HG03175 (cell line): ENCODE data around the gene PDZD2.

Experiments used
- ATAC-seq: cut with Tn5 transposase; IDR thresholded peaks from one replicate; pipeline ENCODE4 v1.9.1; 2021; ENCODE audit warnings: mild to moderate bottlenecking, moderate library complexity; ENCODE audit not compliant: unreplicated experiment

The PDZD2 gene

DNA sequence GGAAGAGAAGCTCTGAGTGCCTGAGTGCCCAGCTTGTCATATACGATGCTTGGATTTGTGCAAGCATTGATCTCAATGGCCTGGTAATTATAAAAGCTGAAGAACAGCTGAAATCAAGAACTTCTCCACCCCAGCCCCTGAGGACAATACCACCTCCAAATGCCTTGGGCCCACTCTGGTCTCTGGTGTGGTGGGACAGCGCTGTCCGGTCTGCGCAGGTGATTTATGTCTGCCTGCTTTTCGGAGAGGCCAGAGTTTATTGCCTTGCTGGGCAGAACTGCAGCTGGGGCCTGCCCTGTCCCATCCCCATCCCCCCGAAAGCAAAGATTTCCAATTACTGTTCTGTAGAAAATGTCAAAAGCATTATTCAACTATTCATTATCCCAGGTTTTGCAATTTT, 1.1 kb upstream of the PDZD2 start:
- no peak for ATAC-seq

DNA sequence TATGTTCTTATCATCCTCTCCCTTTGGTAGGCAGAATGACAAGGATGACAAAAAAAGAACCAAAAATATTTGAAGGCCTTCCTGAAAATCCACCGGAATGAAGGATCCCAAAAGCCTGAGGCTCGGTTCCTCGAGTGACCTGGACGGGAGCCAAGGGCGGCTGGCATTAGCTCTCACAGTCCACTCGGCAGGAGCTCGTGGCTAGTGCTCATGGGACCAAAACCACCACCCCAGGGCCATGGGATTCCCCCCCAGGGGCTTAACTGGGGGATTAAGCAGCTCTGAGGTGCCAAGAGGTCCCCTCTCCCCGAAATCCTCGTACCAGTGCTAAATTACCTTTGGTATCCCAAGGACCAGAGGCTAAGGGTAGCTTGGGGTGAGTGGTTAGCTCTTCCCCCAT, 586 bp upstream of the PDZD2 start:
- ATAC-seq = no peak

DNA sequence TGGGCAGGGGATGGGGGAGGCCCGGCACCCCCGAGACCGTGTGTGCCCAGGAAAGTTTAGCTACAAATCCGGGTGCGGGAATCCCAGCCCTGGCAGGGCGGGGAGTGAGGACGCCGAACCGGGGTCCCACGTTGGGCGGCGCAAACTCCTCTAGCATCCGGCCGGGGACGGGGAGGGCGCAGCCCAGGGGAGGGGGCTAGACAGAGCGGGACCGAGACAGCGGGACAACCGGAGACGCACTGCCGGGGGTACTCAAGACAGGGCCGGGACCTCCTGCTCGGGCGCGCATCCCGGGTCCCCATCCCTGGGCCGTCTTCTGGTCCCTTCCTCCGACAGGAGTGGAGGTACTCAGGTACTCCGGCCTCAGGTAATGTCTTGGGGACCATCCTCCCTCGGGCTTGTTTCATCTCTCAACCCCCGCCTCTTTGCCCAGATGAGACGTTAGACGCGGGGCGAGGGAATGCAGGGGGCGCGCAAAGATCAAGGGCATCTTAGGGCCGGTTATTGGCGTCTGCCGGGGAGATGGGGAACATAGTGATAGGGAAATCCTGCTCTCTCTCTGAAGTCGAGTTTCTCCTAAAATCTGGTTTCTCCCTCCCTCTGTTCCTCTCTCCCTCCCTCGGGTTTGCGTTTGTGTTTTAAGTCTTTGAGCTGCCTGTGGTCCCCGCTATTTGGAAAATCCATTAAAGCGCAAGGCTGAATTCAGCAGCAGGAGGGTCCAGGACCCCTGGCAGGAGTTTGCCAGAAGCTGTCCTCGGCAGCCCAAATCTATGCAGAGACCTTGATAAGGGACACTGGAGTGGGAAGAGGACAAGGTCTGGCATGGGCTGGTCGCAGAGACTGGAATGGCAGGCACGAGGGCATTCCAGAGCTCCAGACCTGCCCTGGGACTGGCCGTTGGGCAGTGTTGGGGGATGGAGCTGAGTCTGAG, 815 bp downstream of the PDZD2 start:
- ATAC-seq = peak; percentile 2

- no peak for ATAC-seq
These were observed 1.6 kb downstream of the PDZD2 start for GRCh38 chr5:31640573-31640972.

- ATAC-seq = no peak
These were observed 2.1 kb downstream of the PDZD2 start for GRCh38 chr5:31641059-31641458.

DNA sequence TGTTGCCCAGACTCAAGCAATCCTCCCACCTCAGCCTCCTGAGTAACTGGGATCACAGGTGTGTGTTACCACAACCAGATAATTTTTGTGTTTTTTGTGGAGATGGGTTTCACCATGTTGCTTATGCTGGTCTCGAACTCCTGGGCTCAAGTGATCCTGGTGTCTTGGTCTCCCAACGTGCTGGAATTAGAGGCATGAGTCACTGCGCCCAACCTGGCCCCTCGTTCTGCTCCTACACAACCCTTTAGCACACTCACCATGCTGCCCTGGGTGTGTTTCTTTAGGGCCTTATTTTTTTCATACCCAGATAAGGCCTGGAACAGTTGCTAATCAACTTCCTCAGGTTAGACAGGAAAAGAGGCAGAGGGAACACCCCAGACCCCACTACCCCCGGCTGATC, 2.6 kb downstream of the PDZD2 start:
- no peak for ATAC-seq

- no peak for ATAC-seq
These were observed 6.6 kb downstream of the PDZD2 start for GRCh38 chr5:31645420-31646081.

GRCh38 chr5:31648326-31648725, 9.4 kb downstream of the PDZD2 start:
- ATAC-seq = no peak

GRCh38 chr5:31651241-31651640, 12.3 kb downstream of the PDZD2 start:
- no peak for ATAC-seq

GRCh38 chr5:31655491-31655890, 16.6 kb downstream of the PDZD2 start:
- ATAC-seq = no peak

DNA sequence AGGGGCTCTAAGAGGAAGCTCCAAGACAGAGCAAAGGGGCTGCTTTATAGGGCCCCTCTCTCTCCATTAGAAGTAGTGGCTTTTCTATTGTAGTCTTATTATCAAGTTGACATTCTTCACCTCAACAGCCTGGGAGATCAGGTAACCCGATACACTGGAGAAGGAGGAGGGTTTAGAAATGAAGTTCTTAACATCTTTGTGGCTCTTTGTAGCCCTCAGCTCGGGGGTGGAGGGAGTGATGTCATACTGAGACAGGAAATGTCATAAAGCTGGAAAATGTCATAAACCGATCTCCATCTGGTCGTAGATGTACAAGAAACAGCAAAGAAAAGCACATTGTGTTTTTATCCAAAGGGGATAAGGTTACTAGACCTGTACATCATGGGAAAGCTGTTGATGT, 17.9 kb downstream of the PDZD2 start:
- no peak for ATAC-seq

DNA sequence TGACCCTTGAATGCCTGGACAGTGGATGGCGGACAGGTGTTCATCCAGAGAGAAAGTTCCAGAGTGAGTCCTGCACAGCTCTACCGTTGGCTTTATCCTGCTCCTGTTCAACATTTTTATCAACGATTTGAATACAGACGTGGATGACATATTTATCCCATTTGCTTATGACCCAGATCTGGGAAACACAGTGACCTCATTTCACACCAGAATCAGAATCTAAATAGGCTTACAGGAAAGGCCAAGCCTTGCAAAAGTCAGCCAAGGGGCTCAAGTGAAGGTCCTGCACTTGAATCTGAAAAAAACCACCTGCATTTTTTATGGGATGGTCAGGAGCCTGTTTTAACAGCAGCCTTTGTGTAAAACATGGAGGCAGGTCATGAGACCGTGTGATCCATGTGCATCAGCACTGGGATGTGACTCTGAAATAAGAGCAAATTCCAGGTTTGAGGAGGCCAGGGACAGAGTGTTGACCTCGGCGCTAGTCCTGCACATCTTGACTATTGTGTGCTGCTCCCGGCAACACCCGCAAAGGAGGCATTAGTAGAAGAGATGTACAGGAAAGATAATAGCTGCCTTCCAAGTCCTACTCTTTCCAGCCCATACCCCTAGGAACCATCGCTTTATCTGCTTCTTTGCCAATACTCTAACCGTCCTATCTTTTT, 18.5 kb downstream of the PDZD2 start:
- no peak for ATAC-seq

DNA sequence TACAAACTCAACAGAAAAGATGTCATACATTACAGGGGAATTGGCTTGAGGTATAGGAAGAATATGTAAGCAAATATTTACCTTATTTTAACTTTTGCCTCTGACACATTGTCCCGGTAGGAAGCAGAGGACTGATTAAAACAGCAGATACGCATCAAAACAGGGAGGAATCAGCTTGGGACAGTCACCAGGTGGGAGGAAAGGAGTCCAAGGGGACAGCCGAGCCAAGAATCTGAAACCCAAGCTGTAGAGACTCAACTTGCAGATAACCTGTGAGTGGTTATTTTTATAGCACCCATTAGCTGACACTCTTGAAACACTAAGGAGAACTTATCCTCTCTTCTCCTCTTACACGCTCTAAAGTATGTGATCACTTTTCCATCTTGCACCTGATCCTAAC, 22.3 kb downstream of the PDZD2 start:
- ATAC-seq = no peak

- no peak for ATAC-seq
These were observed 24.6 kb downstream of the PDZD2 start for GRCh38 chr5:31663519-31663918.

DNA sequence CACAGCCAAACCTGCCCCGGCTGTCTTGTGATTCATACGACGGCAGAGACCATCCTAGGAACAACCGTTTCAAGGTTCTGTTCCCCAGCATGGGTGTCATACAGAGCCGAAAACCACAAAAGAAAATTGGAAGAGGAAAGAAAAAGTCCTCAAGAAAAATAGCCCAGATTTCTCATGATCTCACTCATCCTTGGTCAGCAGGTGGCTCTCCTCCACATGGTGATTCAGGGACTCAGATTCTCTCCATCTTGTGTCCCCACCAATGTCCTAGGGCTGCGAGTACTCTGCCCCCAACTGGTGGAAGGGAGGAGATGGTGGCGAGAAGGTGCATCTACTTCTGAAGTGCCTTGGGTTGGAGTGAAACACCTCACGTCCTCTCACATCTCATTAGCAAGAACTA, 25.6 kb downstream of the PDZD2 start:
- no peak for ATAC-seq

- ATAC-seq = no peak
These were observed 32.4 kb downstream of the PDZD2 start for GRCh38 chr5:31671339-31671741.

GRCh38 chr5:31674371-31674951, 35.5 kb downstream of the PDZD2 start:
- ATAC-seq = no peak

- ATAC-seq = no peak
These were observed 36.5 kb downstream of the PDZD2 start for GRCh38 chr5:31675472-31675871.

DNA sequence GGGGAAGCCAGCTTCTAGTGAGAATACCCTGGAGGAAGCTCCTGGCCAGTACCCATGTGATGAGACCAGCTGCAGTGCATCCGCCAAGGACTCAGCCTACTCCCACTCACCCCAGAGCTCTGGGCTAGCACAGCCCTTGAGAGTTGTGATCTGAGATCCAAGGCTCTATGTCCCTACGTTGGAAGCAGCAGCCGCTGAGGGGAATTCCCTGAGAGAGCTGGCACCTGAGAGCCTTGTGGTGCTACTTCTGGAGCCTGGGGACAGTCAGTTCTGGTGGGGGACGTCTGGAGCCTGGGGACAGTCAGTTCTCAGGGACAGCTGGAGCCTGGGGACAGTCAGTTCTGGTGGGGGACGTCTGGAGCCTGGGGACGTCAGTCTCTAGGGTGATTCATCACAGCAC, 39.2 kb downstream of the PDZD2 start:
- ATAC-seq = no peak

DNA sequence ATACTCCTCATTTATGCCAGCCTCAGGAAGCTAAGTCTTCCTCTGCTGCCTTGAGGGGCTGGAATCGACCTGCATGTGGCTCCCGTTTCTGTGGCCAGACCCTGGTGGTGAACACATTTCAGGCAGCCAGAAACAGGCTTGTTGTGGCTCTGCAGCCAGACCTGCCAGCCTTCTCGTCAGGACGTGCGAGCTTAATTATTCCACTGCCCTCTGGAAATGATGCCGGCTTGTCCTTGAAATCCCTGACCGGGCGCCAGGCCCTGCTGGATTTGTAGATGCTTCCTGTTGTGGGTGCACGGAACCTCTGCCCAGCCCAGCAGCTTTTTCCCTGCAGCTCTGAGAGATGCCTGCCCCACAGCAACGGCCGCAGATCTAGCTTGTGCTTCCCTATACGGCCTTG, 41.6 kb downstream of the PDZD2 start:
- no peak for ATAC-seq

DNA sequence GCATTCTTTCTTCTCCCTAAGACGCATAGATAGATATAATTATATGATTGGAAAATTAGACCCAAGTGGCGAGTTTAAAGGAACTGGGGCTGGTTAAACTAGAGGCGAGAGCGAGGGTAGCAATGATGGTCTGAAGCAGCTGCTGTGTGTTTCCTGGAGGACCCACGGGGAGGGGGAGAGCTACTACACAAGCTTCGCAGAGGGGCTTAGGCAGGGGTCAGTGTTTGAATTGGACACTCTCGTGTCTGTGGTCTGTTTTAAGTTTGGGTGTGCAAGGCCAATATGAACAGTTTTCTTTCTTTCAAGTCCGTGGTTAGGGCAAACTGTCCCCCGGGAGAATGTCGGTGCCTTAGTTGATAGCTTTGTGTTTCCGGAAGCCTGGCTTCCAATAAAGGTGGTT, 43.1 kb downstream of the PDZD2 start:
- ATAC-seq = no peak
